ENCODE measurements around the gene MYLK2.

MYLK2 gene

GRCh38 chr20:31870726-31871617 lies 51.8 kb downstream of the MYLK2 start:
- H3K4me3 ChIP-seq (replicated peaks; ENCODE audit: low read depth, low read length), result peak overlapping the region; percentile 26
- DNase-seq (ENCODE audit: extremely low read depth, low read depth), result no peak
- no peak for TF ChIP-seq CTCF (IDR thresholded peaks at IDR 0.05; ENCODE audit: low read depth, low read length, missing control alignments)

- TF ChIP-seq CTCF (IDR thresholded peaks at IDR 0.05; ENCODE audit: low read depth, low read length, missing control alignments), result no peak
- no peak overlapping the region for H3K4me3 ChIP-seq (replicated peaks; ENCODE audit: low read depth, low read length)
- no peak for DNase-seq (ENCODE audit: extremely low read depth, low read depth)
Observed at GRCh38 chr20:31871618-31871954, 52.4 kb downstream of the MYLK2 start.

GRCh38 chr20:31872406-31872805 lies 53.2 kb downstream of the MYLK2 start:
- no peak for TF ChIP-seq CTCF (IDR thresholded peaks at IDR 0.05; ENCODE audit: low read depth, low read length, missing control alignments)
- no peak overlapping the region for H3K4me3 ChIP-seq (replicated peaks; ENCODE audit: low read depth, low read length)
- DNase-seq (ENCODE audit: extremely low read depth, low read depth), result no peak

- TF ChIP-seq CTCF (IDR thresholded peaks at IDR 0.05; ENCODE audit: low read depth, low read length, missing control alignments), result no peak
- no peak for DNase-seq (ENCODE audit: extremely low read depth, low read depth)
- no peak overlapping the region for H3K4me3 ChIP-seq (replicated peaks; ENCODE audit: low read depth, low read length)
Observed at GRCh38 chr20:31875671-31876070, 56.5 kb downstream of the MYLK2 start.

GRCh38 chr20:31877684-31878083 lies 58.5 kb downstream of the MYLK2 start:
- no peak for TF ChIP-seq CTCF (IDR thresholded peaks at IDR 0.05; ENCODE audit: low read depth, low read length, missing control alignments)
- H3K4me3 ChIP-seq (replicated peaks; ENCODE audit: low read depth, low read length), result no peak overlapping the region
- no peak for DNase-seq (ENCODE audit: extremely low read depth, low read depth)

- peak overlapping the region; percentile 58 for H3K4me3 ChIP-seq (replicated peaks; ENCODE audit: low read depth, low read length)
- TF ChIP-seq CTCF (IDR thresholded peaks at IDR 0.05; ENCODE audit: low read depth, low read length, missing control alignments), result no peak
- DNase-seq (ENCODE audit: extremely low read depth, low read depth), result peak; percentile 77
Observed at GRCh38 chr20:31879143-31879987, 60.2 kb downstream of the MYLK2 start.

Measured in HFF-Myc (cell line).